HS-27A (cell line): Measurements from ENCODE around the gene ARL13A.
"Not testable (repeated sequence)": the region's sequence is repeated elsewhere in the genome, so short reads cannot be mapped to it uniquely, and the experiment has no call there.

Experiments used
- DNase-seq: peaks from one replicate; pipeline ENCODE4 v3.0.0-alpha.2; 2012; ENCODE audit warnings: low read depth, missing footprints

The ARL13A gene

DNA sequence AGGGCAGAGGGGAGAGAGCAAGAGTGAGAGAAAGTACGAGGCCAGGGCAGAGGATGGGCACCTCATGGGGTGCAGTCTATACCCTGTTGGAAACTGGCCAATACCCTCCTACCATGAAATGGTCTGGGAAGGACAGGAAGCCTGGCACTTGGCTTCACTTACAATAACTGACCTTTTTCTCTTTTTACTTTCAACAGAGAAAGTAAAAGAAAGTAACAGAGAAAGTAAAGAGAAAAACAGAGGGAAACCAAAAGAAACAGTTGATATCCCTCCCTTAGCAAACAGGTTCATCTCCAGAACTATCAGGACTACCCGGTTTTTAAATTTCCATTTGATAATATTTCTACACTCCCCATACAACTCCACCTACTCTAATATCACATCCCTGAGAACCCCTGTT is 20.6 kb downstream of the ARL13A start:
- no peak for DNase-seq

DNA sequence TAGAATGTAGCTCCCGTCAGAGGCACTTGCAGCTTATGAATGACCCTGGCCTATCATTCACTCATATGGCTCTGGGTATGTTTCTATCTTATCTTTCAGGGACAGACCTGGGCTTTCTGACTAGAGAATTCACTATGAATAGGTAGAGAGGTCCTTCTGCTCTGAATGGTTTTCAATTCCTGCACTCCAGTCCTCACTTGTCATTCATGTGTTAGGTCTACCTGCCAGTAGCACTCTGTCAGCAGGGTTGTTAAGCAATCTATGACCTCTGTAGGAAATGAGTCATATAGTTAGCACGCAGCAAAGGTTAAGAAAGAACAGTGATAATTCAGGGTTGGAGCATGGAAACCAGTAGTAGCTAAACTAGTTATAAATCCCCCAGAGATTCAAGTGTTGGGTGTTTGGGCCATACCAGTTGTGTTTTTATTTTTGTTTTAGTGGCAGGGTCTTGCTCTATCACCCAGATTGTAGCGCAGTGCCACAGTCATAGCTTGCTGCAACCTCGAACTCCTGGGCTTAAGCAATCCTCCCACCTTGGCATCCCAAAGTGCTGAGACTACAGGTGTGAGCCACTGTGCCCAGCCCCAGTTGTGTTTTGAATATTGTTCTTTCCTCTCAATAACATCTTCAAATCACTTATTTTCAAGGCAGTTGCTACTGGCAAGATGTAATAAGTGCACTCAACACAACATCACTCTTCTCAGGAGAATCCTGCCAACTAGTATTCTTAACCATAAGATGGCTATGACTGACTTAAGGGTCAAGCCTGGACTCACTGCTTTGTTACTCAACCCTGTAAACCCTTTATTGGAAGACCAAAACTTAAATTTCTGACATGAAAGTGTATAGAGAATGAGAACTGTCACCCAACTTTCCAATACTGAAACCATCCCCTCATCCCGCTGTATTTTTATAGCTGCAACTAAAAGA is 25.1 kb downstream of the ARL13A start:
- DNase-seq = no peak

DNA sequence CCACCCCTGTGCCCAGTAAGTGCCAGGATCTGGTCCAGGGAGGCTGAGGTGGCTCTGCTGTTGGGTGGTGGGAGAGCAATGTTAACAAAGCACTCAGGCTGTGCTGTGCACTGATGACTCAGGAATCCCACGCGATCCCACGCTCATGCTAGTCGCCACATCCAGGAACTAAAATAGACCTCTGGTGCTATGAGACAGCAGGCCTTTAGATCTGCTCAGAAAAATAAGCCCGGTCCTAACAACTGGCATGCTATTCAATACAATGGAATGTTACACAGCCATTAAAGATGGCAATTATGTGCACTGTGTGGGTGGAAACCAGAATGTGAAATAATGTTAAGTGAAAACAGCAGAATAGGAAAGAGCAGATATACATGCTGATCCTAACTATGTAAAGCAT is 26.0 kb downstream of the ARL13A start:
- DNase-seq = peak; percentile 20

DNA sequence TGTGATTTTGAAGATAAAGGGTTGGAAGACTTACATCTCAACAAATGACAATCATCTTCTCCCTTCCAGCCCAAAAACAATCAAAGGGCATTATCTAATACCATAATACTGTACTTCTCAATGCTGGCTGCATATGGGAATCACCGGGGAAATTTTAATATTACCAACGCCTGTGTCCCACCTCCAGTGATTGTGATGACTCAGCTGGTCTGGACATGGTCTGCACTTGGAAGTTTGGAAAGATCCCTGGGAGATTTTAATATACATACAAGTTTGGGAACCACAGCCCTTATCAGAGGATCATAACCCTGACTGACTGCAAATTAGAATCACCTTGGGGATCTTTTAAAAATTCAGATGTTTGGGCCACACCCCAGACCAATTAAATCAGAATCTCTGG is 29.9 kb downstream of the ARL13A start:
- DNase-seq = no peak

DNA sequence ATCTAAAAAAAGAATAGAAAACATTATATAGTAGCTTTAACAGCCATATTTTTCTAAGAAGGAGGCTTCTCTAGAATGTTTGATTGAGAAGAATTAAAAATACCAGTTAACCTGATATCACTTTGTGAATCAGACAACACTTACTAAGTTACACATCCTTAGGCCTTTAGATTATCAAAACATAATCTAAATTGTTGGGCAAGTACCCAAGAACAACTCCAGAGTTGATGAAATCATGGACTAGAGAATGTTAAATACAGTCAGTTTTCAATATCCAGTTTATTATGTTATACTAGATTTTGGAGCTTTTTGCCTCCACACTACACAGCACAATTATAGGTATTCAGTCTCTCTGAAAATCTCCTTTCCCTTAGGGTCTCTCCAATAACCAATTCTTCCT is 39.6 kb downstream of the ARL13A start:
- DNase-seq = no peak

DNA sequence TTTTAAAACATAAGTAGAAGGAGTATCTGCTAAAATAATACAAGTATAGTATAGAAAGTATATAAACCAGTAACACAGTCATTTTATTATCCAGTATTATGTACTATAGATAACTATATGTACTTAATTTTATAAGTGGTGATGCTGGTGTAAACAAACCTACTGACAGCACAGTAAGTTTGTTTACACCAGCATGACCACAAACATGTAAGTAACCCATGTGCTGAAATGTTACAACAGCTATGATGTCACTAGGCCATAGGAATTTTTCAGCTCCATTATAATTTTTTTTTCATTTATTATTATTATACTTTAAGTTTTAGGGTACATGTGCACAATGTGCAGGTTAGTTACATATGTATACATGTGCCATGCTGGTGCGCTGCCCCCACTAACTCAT is 42.5 kb downstream of the ARL13A start:
- not testable (repeated sequence) for DNase-seq

DNA sequence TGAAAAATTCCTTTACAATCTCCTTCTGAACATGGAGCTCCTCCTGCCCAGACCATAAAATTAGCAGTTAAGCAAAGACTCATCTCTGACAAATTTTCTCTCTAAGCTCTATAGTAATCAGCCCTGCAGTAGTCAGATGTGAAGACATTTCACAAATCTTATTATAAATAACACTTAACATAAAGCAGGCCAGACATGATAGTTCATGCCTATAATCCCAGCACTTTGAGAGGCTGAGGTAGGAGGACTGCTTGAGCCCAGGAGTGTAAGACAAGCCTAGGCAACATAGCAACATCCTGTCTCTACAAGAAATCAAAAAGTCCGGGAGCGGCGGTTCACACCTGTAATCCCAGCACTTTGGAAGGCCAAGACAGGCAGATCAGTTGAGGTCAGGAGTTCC is 52.5 kb downstream of the ARL13A start:
- no peak for DNase-seq

DNA sequence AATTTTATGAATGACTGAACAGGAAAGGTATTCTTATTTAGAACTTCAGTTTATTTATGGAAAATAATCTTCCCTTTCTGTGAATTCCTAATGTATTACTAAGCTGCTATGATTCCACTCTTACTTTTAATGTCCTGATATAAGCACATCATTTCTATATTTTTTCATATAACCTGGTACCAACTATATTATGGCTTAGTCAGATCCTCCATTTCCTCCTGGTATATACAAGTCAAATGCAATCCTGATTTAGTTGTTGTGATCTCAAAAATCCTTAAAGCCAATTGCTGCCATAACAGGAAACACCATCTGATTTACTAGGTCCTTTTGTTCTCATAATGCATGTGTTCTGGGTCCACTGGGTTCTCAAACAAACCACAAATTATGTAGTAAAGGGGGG is 55.6 kb downstream of the ARL13A start:
- DNase-seq = no peak

DNA sequence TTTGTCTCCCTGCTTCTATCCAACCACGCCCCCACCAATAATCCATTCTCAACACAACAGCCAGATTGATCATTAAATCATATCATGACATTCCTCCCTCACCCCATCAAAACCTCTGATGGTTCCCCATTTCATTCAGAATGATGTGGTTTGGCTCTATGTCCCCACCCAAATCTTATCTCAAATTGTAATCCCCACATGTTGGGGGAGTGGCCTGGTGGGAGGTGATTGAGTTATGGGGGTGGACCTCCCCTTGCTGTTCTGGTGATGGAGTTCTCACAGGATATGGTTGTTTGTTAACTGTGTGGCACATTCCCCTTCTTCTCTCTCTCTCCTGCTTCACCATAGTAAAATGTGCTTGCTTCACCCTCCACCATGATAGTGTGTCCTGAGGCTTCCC is 59.1 kb downstream of the ARL13A start:
- DNase-seq = no peak

DNA sequence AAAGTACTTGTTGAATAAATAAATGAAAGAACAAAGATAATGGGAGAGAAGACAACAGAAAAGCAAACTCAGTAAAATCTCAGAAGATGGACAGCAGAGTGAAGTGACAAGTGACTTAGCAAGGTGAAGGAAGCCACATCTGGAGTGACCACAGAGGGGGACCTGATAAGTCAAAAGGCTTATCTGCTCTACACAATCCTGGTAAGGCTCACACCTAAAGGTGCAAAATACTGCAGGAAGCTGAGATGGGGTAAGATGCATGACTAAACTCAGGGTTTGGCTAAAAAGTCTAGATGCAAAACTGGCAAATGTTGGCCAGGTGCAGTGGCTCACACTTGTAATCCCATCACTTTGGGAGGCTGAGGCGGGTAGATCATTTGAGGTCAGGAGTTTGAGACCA is 60.2 kb downstream of the ARL13A start:
- no peak for DNase-seq

DNA sequence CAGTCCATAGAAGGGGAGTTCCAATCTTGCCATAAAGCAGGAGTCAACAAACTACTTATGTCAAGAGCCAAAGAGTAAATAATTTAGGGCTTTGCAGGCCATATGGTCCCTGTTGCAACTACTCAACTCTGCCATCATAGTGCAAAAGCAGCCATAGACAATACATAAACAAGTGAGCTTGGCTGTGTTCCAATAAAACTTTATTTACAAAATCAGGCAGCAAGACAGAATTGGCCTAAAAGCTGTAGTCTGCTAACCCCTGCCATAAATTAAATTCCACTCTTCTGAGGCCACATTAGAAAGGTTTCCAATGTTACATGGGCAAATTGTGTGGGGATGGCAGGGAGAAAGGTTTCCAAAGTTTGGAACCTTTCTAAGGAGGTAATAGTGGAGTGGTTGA is 67.7 kb downstream of the ARL13A start:
- no peak for DNase-seq

DNA sequence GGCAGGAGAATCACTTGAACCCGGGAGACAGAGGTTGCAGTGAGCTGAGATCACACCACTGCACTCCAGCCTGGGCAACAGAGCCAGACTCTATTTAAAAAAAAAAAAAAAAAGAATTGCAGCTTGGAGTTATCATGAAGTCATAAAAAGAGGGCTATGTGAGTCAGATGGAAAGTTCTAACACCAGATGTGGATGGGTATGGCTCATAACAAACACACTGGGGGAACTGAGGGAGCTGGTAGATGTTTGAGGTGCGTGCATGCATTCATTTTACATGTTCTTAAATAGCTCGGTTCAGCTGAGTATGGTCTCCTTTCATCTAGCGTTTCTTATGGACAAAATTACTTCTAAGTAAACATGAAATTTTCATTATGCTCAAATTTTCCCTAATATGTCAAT is 70.7 kb downstream of the ARL13A start:
- DNase-seq = no peak
